ENCODE results near the gene PLA2G4A.

Gene PLA2G4A

DNA sequence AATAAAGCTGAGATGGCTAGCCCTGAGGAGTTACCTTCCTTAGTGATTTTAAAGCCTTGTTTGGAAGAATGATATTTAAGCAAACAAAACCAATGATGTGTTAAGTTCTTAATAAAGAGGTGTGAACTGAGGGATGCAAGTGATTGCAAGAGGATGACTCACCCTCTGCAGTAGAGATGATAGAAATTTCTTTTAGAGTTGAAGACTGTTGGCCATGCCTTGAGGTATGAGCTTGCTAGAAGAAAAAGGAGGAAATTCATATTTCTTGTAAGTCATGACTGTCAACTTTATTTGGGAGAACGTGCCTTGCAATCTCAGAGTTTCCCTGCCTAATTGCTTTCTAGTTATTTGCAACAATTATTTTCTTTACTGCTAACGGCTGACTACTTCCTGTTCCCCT is 94.7 kb downstream of the PLA2G4A start:
- DNase-seq, result no peak

DNA sequence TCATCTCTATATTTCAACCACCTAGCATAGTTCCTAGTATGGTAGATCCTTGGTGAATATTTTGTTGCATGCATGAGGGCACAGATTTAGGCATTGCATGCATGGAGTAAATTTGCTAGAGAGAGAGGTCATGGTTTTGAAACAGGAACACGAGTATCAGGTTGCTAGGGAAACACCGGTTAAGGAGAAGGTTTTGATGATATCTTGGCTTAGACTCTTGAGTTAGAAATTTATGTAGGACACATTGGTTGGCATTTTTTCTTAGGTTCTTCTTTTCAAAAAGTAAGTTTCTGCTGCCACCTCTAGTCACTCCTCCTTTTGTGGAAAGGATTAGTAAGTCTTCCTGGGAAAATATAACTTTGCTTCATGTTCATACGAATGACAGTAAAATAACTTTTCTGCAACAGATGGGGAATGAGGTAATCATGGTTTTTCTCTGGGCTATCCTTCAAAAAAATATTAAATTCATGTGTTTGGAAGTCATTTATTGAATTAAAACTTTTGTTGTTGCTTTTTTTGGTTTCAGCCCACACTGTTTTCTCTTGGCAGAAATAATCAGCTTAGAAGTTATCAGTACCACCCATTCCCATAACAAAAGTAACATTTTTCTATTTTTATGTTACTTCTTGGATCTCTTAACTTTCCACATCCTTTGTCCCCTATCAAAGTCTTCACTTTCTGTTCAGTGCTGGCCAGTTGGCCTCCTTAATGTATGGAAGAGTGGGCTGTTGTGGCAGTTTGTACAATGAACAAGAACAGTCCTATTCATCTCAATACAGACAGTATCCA is 97.3 kb downstream of the PLA2G4A start:
- no peak for DNase-seq

DNA sequence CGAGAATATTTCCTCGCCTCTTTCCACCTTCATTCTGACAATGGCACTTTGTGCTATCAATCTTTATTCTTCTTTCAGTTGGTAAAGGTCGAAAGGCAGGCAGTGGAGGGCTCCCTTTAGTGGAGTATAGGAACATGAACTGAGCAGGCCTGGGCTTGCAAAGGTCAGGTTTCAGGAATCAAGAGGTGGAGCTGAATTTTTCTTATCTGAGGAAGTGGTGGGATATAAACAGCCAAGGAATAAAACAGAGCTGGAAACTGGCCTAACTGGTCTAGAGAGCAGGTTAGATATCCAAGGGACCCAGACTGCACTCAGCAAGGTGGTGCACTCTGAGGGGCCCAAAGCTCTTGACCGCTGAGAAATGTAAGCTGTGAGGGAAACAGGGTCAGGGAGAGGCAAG is 99.1 kb downstream of the PLA2G4A start:
- DNase-seq, result no peak

DNA sequence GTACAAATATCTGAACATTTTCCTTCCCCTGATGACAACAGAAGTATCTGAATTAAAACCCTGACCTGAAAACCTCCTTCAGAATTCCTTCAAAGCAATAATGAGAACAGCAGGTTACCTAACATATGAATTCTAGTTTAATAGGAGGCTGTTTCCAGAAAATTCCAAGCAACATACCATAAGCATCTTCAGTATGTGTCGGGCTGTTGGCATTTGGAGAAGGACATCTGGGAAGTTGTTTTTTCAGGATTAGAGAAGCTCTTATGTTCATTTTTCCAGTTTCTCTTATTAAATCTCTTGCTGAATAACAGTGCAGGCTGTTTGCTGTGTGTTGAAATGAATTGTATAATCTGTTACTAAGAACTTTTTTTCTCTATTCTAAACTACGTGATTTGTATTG is 101.5 kb downstream of the PLA2G4A start:
- DNase-seq, result no peak

DNA sequence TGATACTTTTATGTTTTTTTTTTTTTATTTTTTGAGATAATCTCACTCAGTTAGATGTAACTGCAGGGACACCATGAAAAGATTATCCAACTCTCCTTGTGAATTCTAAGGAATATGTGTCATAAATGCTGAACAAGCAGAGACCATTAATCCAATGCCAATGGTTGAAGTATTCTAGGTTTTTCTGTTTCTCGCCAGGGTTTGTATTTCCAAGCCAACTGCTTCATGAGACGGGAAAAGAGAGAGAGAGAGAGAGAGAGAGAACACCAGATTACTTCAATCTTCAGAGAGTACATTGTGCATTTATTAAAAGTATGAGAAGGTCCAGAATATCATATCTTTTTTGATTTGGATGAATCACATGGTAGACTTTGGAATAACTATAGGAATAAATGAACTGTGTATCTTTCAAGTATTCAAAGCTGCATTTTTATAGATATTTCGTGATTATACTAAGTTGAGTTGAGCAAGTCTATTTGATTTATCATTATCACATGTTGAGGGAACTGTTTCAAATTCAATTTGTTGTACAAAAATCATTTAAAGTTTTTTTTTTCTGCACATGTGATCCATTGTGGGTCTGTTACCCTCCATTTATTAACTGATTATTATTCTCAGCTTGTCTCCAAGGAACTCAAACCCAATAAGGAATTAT is 108.4 kb downstream of the PLA2G4A start:
- no peak for DNase-seq

DNA sequence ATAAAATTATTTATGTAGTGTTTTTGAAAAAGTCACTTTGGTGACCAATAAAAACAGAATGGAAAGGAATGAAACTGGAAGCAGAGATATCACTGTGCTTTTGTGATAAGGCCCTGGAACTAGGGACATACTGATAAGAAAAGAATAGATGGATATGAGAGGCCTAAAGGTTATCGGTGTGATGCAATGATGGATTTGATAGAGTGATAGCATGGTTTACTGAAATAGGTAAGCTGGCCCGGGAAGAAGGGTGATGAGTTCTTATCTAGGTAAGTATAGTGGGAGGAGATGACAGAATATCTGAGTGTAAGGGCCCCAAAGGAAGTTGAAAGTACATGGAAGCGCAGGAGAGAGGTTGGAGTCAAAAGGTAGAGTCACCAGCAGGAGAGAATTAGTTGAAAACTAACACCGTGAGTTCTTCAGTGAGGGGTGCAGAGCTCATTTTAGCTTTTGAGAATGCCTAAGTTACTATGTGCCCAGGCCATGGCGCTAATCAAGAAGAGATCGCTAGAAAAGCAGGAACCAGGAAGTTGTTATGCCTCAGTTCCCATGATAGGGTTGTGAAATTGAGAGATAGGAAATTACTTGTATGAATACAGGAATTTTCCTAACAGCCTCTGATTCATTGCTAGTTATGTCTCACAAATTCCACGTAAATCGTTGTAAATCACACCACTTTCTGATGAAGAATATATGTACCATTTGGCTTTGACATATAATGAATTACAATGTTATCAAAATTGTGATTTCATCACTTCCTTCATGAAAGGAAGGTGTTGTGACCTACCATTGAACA is 115.3 kb downstream of the PLA2G4A start:
- DNase-seq, result no peak

DNA sequence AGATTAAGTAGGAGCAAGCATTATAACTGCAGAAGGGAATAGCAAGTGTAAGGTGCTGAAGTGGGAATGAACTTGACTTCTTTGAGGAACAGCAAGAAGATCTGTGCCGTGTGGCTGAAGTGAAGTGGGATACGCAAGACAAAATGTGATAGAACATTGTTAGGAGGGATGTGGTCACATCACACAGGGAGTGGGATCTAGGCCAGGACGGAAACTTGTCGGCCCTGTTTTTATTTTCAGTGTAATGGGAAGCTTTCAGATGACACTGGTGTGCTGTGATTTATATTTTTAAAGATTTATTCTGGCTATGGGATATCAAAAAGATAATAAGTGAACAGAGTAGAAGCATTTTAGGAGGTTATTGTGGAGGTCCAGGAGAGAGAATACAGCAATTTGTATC is 116.4 kb downstream of the PLA2G4A start:
- DNase-seq, result no peak

DNA sequence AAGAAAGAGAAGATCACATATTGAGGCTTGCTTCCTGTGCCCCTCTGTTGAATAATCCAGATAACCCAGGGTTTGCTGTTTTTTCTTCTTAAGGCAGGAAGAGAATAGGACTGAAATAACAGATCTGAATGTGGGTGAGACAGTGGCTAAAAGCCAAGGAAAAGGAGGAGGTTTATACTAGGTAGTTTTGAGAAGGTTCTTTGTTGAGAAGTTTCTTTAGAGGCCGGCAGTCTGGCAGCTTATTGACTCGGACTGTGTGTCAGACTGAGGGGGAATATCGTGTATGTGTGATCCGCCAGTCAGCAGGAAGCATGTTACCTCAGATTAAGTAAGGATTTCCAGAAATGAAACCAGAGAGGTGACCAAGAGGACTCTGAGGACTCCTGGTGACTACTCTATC is 119.8 kb downstream of the PLA2G4A start:
- DNase-seq, result no peak

DNA sequence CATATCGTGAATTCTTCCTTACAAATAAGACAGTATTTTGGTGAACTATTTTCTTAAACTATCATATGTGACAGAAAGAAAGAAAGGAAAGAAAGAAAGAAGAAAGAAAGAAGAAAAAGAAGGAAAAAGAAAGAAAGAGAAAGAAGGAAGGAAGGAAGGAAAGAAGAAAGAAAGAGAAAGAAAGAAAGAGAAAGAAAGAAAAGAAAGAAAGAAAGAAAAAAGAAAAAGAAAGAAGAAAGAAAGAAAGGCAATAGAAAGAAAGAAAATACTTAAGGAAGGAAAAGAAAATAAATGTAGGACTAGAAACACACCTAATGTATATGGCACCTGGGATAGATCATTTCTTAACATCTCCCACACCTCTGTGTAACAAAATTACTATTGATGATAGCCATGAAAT is 120.4 kb downstream of the PLA2G4A start:
- DNase-seq, result no peak

DNA sequence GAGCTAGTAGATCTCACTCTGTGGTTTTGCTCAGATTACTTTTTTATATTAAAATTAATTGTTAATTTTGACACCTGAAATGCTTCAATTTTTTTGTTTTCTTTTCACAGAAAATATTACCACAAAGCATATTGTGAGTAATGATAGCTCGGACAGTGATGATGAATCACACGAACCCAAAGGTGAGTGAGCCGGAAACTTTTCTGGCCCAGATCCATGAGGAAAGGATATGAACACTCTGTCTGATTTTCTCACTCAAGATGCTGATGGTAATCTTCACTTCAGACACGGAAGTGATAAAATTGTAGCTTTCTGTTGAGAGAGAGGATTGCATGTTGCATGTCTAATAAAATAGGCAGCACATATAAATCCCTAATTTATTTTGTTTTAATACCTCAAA is 121.8 kb downstream of the PLA2G4A start:
- no peak for DNase-seq

DNA sequence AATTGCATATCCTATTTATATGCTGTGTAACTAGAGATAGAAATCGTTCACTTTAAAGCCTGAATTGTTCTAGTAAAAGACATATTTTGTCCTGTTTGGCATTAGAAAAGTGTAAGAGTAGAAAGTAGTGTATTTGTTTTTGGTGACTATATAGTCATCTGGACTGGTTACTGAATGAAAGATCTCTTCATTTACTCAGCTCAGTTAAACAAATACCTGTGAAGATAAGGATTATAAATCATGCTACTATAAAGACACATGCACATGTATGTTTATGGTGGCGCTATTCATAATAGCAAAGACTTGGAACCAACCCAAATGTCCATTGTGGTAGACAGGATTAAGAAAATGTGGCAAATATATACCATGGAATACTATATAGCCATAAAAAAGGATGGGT is 125.1 kb downstream of the PLA2G4A start:
- no peak for DNase-seq

DNA sequence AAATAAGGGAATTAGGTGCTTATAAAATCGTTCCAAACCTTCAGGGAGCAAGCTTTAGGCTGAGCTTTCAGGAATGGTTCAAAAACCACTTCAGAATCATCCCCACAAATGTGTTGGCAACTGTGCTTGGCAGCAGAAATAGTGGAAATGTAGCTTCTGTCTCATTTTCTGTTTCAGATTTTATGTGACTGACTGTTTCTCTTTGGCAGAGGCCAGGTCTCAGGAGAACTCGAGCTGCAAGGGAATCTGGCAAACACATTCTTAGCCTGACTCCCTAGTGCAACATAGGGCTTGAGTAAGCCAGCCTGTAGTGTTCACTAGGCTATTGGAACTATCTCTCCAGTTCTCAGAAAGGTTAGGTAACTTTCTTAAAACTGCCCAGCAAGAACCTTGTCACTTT is 128.6 kb downstream of the PLA2G4A start:
- DNase-seq, result no peak

DNA sequence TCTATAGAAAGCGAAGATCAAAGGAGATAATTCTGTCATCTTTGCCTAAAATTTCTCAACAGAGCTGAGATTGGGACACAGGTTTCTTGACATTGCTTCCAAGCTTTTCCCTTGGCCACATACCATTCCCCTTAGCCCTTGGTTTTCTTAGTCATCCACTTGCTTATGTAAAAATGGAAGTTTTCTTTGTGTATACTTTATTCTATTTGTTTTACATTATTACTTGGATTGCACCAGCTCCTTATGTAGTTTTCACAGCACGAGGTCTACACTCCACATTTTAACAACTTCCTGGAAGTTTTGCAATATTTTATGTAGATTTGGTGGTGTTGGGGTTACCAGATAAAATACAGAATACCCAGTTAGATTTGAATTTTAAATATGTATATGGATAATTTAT is 129.8 kb downstream of the PLA2G4A start:
- DNase-seq, result no peak

DNA sequence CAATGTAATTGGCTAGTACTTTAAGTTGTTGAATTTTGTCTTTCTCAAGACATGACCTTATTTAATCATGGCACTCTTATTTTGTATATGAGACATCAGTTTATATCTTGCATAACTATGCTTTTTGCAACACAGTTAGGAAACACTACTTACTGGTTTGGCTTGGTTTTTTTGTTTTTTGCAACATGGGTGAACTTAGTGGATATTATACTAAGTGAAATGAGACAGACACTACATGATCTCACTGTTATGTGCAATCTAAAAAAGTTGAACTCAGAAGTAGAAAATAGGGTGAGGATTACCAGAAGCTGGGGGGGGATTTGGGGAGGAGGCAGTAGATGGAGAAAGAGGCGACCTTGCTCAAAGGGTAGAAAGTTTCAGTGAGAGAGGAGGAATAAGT is 132.1 kb downstream of the PLA2G4A start:
- no peak for DNase-seq

DNA sequence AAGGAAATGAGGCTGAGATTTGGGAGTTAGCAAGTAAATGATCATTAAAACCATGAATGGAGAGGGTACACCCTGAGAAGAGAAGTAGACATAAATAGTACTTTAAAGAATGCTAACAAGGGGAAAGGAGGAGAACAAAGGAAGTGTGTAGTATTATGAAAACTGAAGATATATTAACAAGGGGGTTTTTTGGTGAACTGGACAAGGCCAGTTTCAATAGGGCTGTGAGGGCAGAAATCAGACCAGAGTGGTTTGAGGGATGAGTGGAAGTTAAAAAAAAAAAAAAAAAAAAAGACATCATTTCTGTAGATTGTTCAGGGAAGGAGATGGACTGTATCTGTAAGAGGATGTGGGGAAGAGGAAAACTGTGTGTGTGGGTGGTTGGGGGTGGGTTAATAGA is 137.1 kb downstream of the PLA2G4A start:
- DNase-seq, result no peak

DNA sequence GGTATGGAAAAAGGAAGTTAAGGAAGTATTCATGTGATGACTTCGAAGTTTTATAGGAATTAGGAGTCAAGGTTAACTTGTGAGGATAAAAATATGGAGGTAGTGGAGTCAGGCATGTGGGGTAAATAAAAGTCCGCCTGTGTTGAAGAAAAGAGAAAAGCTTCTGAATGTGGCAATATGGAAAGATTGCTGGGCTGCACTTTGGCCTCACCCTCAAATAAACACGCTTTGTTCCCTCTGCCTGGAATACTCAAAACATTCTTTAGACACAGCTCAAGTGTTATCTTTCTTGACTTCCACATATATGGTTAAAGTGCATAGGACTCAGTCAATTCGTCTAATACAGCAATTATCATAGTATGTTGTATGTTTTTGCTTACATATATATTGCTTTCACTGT is 137.7 kb downstream of the PLA2G4A start:
- no peak for DNase-seq

DNA sequence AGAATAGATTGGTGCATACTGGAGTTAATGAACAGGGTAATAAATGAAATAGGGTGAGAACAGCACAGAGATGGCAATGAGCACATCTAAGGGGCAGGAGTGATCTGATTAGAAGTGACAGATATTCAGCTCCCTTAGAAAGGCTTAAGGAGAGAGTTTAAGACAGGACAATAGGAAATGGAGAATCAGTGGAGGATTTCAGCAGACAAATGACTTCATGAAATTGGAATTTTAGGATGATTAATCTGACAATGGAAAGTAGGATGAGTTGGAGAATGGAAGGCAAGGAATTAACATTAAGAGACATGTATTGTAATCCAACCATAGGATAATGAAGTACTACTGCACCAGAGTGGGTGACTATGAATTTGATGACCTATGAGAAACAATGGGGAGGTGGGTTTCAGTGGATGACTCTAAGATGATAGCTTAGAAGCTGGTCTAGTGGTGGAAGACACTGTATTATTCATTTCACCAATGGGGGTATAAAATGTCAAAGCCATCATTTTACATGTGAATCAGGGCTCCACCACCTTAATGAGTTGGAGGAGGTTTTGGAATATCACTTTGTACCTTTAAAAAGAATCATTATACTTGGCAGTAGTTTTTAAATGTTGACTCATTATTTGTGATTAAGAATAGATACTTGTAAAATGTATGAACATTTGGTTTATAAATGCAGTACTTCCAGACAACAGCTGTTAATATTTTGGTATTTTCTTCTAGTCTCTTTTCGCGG is 139.1 kb downstream of the PLA2G4A start:
- no peak for DNase-seq

DNA sequence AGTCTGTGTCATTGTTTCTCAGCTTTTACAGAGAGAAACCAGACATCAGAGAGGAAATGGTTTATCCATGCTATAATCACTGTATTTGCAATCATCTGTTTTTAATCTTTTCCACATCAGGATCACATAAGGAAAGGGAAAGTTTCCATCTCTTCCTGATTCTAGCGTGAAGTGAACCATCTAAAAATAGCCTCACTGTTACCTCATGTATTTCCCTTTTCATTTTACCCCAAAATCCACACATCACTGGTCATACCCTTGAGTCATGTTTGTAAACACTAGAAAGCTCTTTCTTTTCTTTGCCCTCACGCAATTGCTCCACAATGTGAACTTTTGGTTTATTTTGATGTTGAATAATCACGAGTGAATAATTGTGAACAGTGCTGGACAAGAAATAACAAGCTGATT is 146.0 kb downstream of the PLA2G4A start:
- no peak for DNase-seq

DNA sequence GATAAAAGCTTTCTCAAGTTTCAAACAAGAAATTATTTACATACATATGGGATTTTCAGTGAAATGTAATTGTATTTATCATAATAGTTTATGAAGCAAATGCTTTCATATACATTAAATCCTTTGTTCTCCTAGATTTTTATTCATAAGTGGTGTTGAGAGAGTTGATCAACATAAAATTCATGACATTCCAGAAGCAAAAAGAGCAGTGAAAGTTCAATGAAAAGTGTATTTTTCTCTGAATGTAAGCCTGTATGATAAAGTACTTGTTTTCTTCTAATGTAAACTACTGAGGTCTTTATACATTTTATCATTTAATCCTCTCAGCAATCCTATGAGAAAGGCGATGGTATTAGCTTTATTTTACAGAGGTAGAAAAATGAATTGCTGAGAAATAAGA is 146.5 kb downstream of the PLA2G4A start:
- no peak for DNase-seq

DNA sequence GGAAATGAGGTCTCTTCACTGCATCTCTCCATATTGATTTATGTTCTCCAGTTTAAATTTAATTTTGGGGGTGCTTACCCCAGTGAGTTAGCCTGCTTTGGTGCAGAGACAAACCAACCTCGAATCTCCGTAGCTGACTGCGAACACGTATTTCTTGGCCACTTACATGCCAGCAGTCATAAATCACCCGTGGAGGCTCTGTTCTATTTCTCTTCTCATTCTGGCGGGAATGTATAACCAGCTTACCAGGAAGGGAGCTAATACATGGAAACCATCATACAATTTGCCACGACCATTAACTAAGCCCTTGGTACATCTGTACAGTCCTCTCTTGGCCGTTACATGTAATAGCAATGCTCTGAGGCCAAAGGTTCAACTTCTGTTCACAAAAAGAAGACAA is 148.0 kb downstream of the PLA2G4A start:
- DNase-seq, result no peak

DNA sequence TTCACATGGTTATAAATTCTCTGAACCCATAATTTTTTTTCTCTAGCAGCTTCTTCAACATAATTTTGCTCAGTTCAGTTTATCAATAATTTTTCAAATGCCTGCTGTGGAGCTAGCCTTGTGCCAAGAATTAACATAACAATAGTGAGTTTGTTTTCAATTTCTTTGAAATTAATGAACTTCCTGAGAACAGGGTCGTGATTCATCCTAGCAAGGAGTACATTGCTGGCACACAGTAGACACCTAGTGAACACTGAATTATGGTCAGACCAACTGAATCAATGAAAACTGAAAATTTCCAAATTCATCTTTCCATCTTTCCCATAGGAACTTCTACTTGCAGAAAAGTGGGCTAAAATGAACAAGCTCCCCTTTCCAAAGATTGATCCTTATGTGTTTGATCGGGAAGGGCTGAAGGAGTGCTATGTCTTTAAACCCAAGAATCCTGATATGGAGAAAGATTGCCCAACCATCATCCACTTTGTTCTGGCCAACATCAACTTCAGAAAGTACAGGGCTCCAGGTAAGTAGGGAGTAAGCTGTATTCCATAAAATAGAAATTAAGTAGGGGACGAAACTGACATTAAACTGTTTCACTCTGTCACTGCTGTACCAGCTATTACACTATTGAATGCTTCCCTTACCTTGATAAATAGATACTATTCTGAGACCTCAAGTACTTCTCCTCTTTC is 148.7 kb downstream of the PLA2G4A start:
- no peak for DNase-seq

All from activated naive CD4-positive, alpha-beta T cell (primary cell).